PC-9 (cell line): ENCODE results near the gene VSX2. TPM values are rescaled to one million over a fixed set of nuclear protein-coding genes. Genes with fewer than 3 reads are reported as not detected.

Source experiments
- BruUV-seq: library from RNA; stranded (reverse); fragments of 400-500 nt; replicated peaks from 2 replicates; lab custom pipeline; 2021; lab: Mats Ljungman, UMichigan
- CTCF ChIA-PET: fragments of 300-600 bp; sonication (Branson Sonifier 250); formaldehyde crosslinking; loops from one replicate; lab custom pipeline; 2022; ENCODE audit warnings: antibody characterized with exemption; lab: Charles Lee
- POLR2A ChIA-PET: fragments of 300-600 bp; sonication (Branson Sonifier 250); formaldehyde crosslinking; loops from one replicate; lab custom pipeline; 2022; ENCODE audit warnings: antibody characterized with exemption; ENCODE audit not compliant: unreplicated experiment; lab: Charles Lee
- DNase-seq, 2 experiments: peaks; one replicate each; pipeline versions ENCODE4 v3.0.0 to v3.0.0-alpha.2; 2015 to 2022; ENCODE audit warnings: mixed read lengths in 1 of 2
- H2AFZ ChIP-seq: fragments of 200-600 bp; sonication (generic); 2 replicates; pipeline ENCODE4 v1.8.1; 2017; ENCODE audit warnings: antibody characterized with exemption
- H3F3A ChIP-seq: fragments of 200-600 bp; sonication (generic); 2 replicates; pipeline ENCODE4 v1.8.1; 2017; ENCODE audit warnings: antibody characterized with exemption, mild to moderate bottlenecking, low read depth; ENCODE audit not compliant: insufficient read depth
- H3K27ac ChIP-seq: fragments of 200-600 bp; sonication (generic); 2 replicates; pipeline ENCODE4 v1.6.1; 2016; ENCODE audit warnings: mixed run types
- H3K27me3 ChIP-seq: fragments of 200-600 bp; sonication (generic); 2 replicates; pipeline ENCODE4 v1.6.1; 2016; ENCODE audit warnings: low read depth, mixed run types; ENCODE audit not compliant: insufficient read depth
- H3K36me3 ChIP-seq: fragments of 200-600 bp; sonication (generic); 2 replicates; pipeline ENCODE4 v1.6.1; 2016; ENCODE audit warnings: low read depth, mixed run types
- H3K4me1 ChIP-seq: fragments of 200-600 bp; sonication (generic); replicated peaks from 2 replicates; pipeline ENCODE4 v1.6.1; 2016; ENCODE audit warnings: mixed run types; ENCODE audit not compliant: insufficient read depth
- H3K4me2 ChIP-seq: fragments of 200-600 bp; sonication (generic); 2 replicates; pipeline ENCODE4 v1.6.1; 2017; ENCODE audit warnings: mixed run types
- H3K4me3 ChIP-seq: fragments of 200-600 bp; sonication (generic); 2 replicates; pipeline ENCODE4 v1.6.1; 2016; ENCODE audit warnings: mixed run types
- H3K79me2 ChIP-seq: fragments of 200-600 bp; sonication (generic); 2 replicates; pipeline ENCODE4 v1.6.1; 2017; ENCODE audit warnings: low read depth, mixed run types
- H3K9me2 ChIP-seq: fragments of 200-600 bp; sonication (generic); 2 replicates; pipeline ENCODE4 v1.8.1; 2017; ENCODE audit warnings: mild to moderate bottlenecking; ENCODE audit not compliant: insufficient read depth
- H3K9me3 ChIP-seq: fragments of 200-600 bp; sonication (generic); 2 replicates; pipeline ENCODE4 v1.8.1; 2016; ENCODE audit warnings: low read depth; ENCODE audit not compliant: insufficient read depth
- H4K20me1 ChIP-seq: fragments of 200-600 bp; sonication (generic); 2 replicates; pipeline ENCODE4 v1.8.1; 2017; ENCODE audit not compliant: insufficient read depth
- EZH2 ChIP-seq: fragments of 200-600 bp; sonication (generic); IDR thresholded peaks from 2 replicates; pipeline ENCODE4 v1.8.0; 2017; ENCODE audit warnings: antibody characterized with exemption, low read depth
- intact Hi-C: fragments of 100-400 bp; cut with micrococcal nuclease; formaldehyde crosslinking; loops from one replicate; pipeline ENCODE4 v1.10.0; 2022; ENCODE audit not compliant: unreplicated experiment
- total RNA-seq: library from RNA; stranded (reverse); gene quantifications from 2 replicates; pipeline ENCODE4 v1.2.3, GENCODE V29; 2021
- TF ChIP-seq, protein P1 (sequence below): fragments of 200-600 bp; sonication (generic); conservative IDR thresholded peaks from 2 replicates; pipeline ENCODE4 v1.6.1; 2017; ENCODE audit warnings: mixed run types, antibody characterized with exemption, mild to moderate bottlenecking, moderate library complexity

Gene VSX2
- total RNA-seq, 1 experiment from 2014 or later: not detected

DNA sequence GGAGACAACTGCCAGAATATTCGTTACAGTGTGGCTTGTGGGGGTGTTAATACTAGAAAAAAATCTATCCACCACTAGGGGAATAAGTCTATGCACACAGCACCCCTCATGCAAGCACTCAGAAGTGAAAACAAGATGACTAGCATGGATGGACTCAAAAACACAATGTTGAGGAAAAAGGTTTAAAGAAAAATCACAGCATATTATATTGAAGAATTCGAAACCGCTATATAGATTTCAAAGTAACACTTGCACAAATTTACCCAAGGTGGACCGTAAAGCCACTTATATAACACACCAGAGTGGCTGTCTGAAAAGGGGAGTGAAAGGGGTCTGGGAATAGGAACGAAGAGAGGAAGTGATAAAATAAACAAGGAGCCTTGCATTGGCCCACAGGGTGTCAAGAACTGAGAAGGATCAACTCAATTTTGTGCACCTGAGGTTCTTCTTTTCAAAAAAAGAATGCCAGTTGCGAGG lies 62.9 kb downstream of the VSX2 start:
- Histone ChIP-seq H3K4me1 (peaks cover 16% of the 10 kb centered on the region), H3K4me2 (peak overlapping the region; percentile 72), H3K79me2 (peaks cover 45% of the 10 kb centered on the region), H2AFZ (peak overlapping the region; percentile 98), H3K9me3 (no peaks in the 10 kb centered on the region), H3K4me3 (peak overlapping the region; percentile 61), H3K27ac (peak overlapping the region; percentile 35), H3F3A (no peaks in the 10 kb centered on the region; the same call in 1 of the 2 replicates), H3K36me3 (peaks cover 21% of the 10 kb centered on the region), H3K9me2 (no peaks in the 10 kb centered on the region), H3K27me3 (no peaks in the 10 kb centered on the region), H4K20me1 (peaks cover 14% of the 10 kb centered on the region; the same call in 1 of the 2 replicates)
- DNase-seq: peak; percentile 36 to 64
- CTCF ChIA-PET: interaction anchor here (0.5 to 1.6 kb wide), 9 partner anchors 11 to 604 kb away, joined by 3 to 8 read pairs (median 3); no protein-coding TSS in a partner anchor
- POLR2A ChIA-PET: interaction anchor here (0.6 to 1.0 kb wide), 8 partner anchors 27 to 661 kb away, joined by 3 to 9 read pairs (median 4); no protein-coding TSS in a partner anchor
- intact Hi-C loops: loop anchor here (2.0 kb wide), 1 partner anchor 461 kb away; the partner anchor contains the start of gene YLPM1
- no TSS peak for BruUV-seq
- TF ChIP-seq EZH2: no peak
- TF ChIP-seq, protein P1, sequence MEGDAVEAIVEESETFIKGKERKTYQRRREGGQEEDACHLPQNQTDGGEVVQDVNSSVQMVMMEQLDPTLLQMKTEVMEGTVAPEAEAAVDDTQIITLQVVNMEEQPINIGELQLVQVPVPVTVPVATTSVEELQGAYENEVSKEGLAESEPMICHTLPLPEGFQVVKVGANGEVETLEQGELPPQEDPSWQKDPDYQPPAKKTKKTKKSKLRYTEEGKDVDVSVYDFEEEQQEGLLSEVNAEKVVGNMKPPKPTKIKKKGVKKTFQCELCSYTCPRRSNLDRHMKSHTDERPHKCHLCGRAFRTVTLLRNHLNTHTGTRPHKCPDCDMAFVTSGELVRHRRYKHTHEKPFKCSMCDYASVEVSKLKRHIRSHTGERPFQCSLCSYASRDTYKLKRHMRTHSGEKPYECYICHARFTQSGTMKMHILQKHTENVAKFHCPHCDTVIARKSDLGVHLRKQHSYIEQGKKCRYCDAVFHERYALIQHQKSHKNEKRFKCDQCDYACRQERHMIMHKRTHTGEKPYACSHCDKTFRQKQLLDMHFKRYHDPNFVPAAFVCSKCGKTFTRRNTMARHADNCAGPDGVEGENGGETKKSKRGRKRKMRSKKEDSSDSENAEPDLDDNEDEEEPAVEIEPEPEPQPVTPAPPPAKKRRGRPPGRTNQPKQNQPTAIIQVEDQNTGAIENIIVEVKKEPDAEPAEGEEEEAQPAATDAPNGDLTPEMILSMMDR: peak; percentile 67

DNA sequence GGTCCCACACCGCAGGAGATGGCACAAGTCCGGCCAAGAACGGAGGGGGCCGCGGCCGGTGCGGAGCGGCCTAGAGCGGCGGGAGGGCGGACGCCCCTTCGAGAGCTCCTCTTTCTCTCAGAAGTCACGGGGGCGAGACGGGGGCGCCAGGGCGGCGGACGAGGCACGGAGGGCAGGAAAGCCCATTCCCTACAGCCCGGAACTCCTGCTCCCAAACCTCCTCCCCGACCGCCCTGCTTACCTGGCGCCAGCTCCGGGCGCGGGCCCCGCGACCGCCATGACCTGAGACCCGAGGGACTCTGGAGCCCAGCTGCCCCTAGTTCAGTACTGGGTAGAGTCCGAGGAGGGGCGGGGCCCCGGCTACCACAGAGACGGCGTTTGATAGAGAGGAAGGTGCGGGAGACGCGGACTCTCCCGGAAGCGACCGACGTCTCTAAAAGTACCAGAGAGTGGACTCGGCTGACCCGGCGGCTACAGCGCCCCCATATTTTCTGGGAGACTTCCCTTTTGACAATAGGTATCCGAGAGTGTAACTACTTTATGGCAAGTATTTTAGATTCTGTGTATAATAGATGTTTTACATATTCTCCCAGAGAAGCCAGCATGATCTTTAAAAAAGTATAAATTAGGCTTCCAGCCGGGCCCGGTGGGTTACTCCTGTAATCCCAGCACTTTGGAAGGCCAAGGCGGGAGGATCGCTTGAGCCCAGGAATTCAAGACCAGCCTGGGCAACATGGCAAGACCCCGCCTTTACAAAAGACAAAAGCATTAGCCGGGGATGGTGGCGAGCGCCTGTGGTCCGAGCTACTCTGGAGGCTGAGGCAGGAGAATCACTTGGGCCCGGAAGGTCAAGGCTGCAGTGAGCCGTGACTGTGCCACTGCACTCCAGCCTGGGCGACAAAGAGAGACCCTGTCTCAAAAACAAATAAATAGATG lies 63.7 kb downstream of the VSX2 start, which contains the start of gene ABCD4:
Gene ABCD4 (minus strand): TSS at position 301 of the 936 bp plus-strand sequence. CDS start 22 bp downstream, at position 279.
- peak within 1 kb of the TSS; percentile 98 for H2AFZ ChIP-seq
- H3K27me3 ChIP-seq: no peaks in the 10 kb centered on the region
- peak within 1 kb of the TSS; percentile 72 for H3K4me2 ChIP-seq
- peaks cover 45% of the 10 kb centered on the region for H3K79me2 ChIP-seq
- ChIA-PET CTCF (interaction anchor here (0.5 to 1.6 kb wide), 10 partner anchors 12 to 603 kb away, joined by 3 to 8 read pairs (median 4); no protein-coding TSS in a partner anchor), POLR2A (interaction anchor here (0.6 to 1.0 kb wide), 8 partner anchors 27 to 403 kb away, joined by 3 to 9 read pairs (median 4); no protein-coding TSS in a partner anchor)
- no peaks in the 10 kb centered on the region for H3K9me3 ChIP-seq
- intact Hi-C loops: loop anchor here (2.0 kb wide), 1 partner anchor 460 kb away; the partner anchor contains the start of gene YLPM1
- H3K36me3 ChIP-seq: peaks cover 14% of the 10 kb centered on the region
- H3K4me3 ChIP-seq: peak within 1 kb of the TSS; percentile 61
- peak; percentile 96 to 100 for DNase-seq
- peaks cover 16% of the 10 kb centered on the region for H3K4me1 ChIP-seq
- TSS peak; percentile 90 for BruUV-seq
- H3K27ac ChIP-seq: peak within 1 kb of the TSS; percentile 35
- no peaks in the 10 kb centered on the region for H3K9me2 ChIP-seq
- no peak for TF ChIP-seq EZH2
- TF ChIP-seq, protein P1: peak; percentile 66; the same call in 1 of the 2 replicates
- no peaks in the 10 kb centered on the region; the same call in 1 of the 2 replicates for H3F3A ChIP-seq
- peaks cover 10% of the 10 kb centered on the region; the same call in 1 of the 2 replicates for H4K20me1 ChIP-seq

DNA sequence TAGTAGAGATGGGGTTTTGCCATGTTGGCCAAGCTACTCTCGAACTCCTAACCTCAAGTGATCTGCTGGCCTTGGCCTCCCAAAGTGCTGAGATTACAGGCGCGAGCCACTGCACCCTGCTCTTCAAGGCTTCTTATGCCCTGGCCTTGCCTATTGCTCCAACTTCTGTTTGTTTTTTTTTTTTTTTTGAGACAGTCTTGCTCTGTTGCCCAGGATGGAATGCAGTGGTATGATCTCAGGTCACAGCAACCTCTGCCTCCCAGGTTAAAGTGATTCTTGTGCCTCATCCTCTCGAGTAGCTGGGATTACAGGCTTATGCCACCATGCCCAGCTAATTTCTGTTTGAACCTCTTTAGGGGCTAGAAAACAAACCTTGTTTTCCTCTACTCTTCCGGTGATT lies 69.4 kb downstream of the VSX2 start:
- H3K4me2 ChIP-seq: no peak overlapping the region
- no peak overlapping the region for H2AFZ ChIP-seq
- no peaks in the 10 kb centered on the region for H3K36me3 ChIP-seq
- no peaks in the 10 kb centered on the region for H4K20me1 ChIP-seq
- no peaks in the 10 kb centered on the region for H3F3A ChIP-seq
- no peaks in the 10 kb centered on the region for H3K9me2 ChIP-seq
- peaks cover 4% of the 10 kb centered on the region; the same call in 1 of the 2 replicates for H3K4me1 ChIP-seq
- no peak overlapping the region for H3K4me3 ChIP-seq
- H3K9me3 ChIP-seq: no peaks in the 10 kb centered on the region
- no peak overlapping the region for H3K27ac ChIP-seq
- DNase-seq: no peak
- intact Hi-C loops: no loop called here
- H3K27me3 ChIP-seq: no peaks in the 10 kb centered on the region
- POLR2A ChIA-PET: no interaction called here
- BruUV-seq: no TSS peak
- CTCF ChIA-PET: interaction anchor here (0.6 kb wide), 2 partner anchors 41 to 715 kb away, joined by 3 read pairs; no protein-coding TSS in a partner anchor
- TF ChIP-seq, protein P1: no peak
- no peak for TF ChIP-seq EZH2
- no peaks in the 10 kb centered on the region for H3K79me2 ChIP-seq
